WTC11 (cell line): ENCODE data around the gene AP3D1. TPM values are rescaled to one million over a fixed set of nuclear protein-coding genes. Genes with fewer than 3 reads are reported as not detected.

Experiments used
- ATAC-seq: fragments of 200-7000 bp; cut with Tn5 transposase; 2 replicates; pipeline ENCODE4 v1.10.0; 2021; ENCODE audit warnings: mild to moderate bottlenecking, moderate library complexity
- CTCF ChIA-PET: fragments of 300-600 bp; sonication (Branson Sonifier 250); formaldehyde crosslinking; loops from one replicate; lab custom pipeline; 2021; ENCODE audit warnings: antibody characterized with exemption; lab: Charles Lee
- POLR2A ChIA-PET: fragments of 350-600 bp; sonication (Branson Sonifier 250); formaldehyde crosslinking; loops from one replicate; lab custom pipeline; 2021; ENCODE audit warnings: antibody characterized with exemption; lab: Charles Lee
- DNase-seq: peaks from one replicate; pipeline ENCODE4 v3.0.0; 2021; ENCODE audit warnings: low spot score
- H3K27ac Mint-ChIP-seq: 2 replicates; pipeline ENCODE4 v1.8.0; 2021; ENCODE audit warnings: mixed read lengths
- H3K27me3 Mint-ChIP-seq: 2 replicates; pipeline ENCODE4 v1.8.0; 2021; ENCODE audit warnings: low read depth, mild to moderate bottlenecking, moderate library complexity, mixed read lengths
- H3K36me3 Mint-ChIP-seq: 2 replicates; pipeline ENCODE4 v1.8.0; 2021; ENCODE audit warnings: mixed read lengths
- H3K4me1 Mint-ChIP-seq: 2 replicates; pipeline ENCODE4 v1.8.0; 2022; ENCODE audit warnings: mixed read lengths
- H3K4me3 Mint-ChIP-seq: 2 replicates; pipeline ENCODE4 v1.8.0; 2021; ENCODE audit warnings: mild to moderate bottlenecking, moderate library complexity, mixed read lengths
- H3K9me3 Mint-ChIP-seq: 2 replicates; pipeline ENCODE4 v1.8.0; 2021; ENCODE audit warnings: mixed read lengths
- ATF1 ChIP-seq: sonication (generic); formaldehyde crosslinking; IDR thresholded peaks from 2 replicates; pipeline ENCODE4 v1.8.1; 2023; ENCODE audit warnings: mild to moderate bottlenecking, moderate library complexity, missing genetic modification reagents
- ETV6 ChIP-seq: sonication (generic); formaldehyde crosslinking; IDR thresholded peaks from 2 replicates; pipeline ENCODE4 v1.8.1; 2022; ENCODE audit warnings: mild to moderate bottlenecking, missing genetic modification reagents
- IRF1 ChIP-seq: sonication (generic); formaldehyde crosslinking; IDR thresholded peaks from 2 replicates; pipeline ENCODE4 v1.8.0; 2023; ENCODE audit warnings: missing genetic modification reagents
- MYBL2 ChIP-seq: sonication (generic); formaldehyde crosslinking; IDR thresholded peaks from 2 replicates; pipeline ENCODE4 v1.8.1; 2023; ENCODE audit warnings: mild to moderate bottlenecking, moderate library complexity, missing genetic modification reagents
- NR2C2 ChIP-seq: sonication (generic); formaldehyde crosslinking; IDR thresholded peaks from 2 replicates; pipeline ENCODE4 v1.8.0; 2022; ENCODE audit warnings: mild to moderate bottlenecking, missing genetic modification reagents
- RELA ChIP-seq: sonication (generic); formaldehyde crosslinking; IDR thresholded peaks from 2 replicates; pipeline ENCODE4 v1.8.1; 2022; ENCODE audit warnings: missing genetic modification reagents, mild to moderate bottlenecking, borderline replicate concordance
- RORB ChIP-seq: fragments of 250-450 bp; sonication (Bioruptor Pico); IDR thresholded peaks from 2 replicates; pipeline ENCODE4 v1.9.0; 2021; ENCODE audit warnings: mild to moderate bottlenecking
- TP53 ChIP-seq: sonication (generic); formaldehyde crosslinking; IDR thresholded peaks from 2 replicates; pipeline ENCODE4 v1.8.1; 2023; ENCODE audit warnings: mild to moderate bottlenecking, missing genetic modification reagents
- ZNF121 ChIP-seq: sonication (generic); formaldehyde crosslinking; IDR thresholded peaks from 2 replicates; pipeline ENCODE4 v1.8.0; 2023; ENCODE audit warnings: missing genetic modification reagents
- ZNF219 ChIP-seq: sonication (generic); formaldehyde crosslinking; IDR thresholded peaks from 2 replicates; pipeline ENCODE4 v1.8.0; 2023; ENCODE audit warnings: missing genetic modification reagents, mild to moderate bottlenecking, borderline replicate concordance
- ZNF416 ChIP-seq: fragments of 250-450 bp; sonication (Bioruptor Pico); IDR thresholded peaks from 2 replicates; pipeline ENCODE4 v1.9.0; 2021; ENCODE audit warnings: mild to moderate bottlenecking, inconsistent platforms
- ZNF671 ChIP-seq: fragments of 250-450 bp; sonication (Bioruptor Pico); IDR thresholded peaks from 2 replicates; pipeline ENCODE4 v1.8.0; 2021; ENCODE audit warnings: mild to moderate bottlenecking
- total RNA-seq: library from RNA; stranded (reverse); gene quantifications from 3 replicates; pipeline ENCODE4 v1.2.3, GENCODE V29; 2021
- TF ChIP-seq, protein P1 (sequence below): fragments of 200-600 bp; IDR thresholded peaks from 2 replicates; pipeline ENCODE4 v1.8.0; 2022; ENCODE audit warnings: antibody characterized with exemption
- TF ChIP-seq, protein P2 (sequence below): sonication (generic); formaldehyde crosslinking; IDR thresholded peaks from 2 replicates; pipeline ENCODE4 v1.8.1; 2022; ENCODE audit warnings: mild to moderate bottlenecking, missing genetic modification reagents, moderate library complexity, borderline replicate concordance
- TF ChIP-seq, protein P3 (sequence below): sonication (generic); formaldehyde crosslinking; IDR thresholded peaks from 2 replicates; pipeline ENCODE4 v1.8.1; 2022; ENCODE audit warnings: missing genetic modification reagents, borderline replicate concordance
- TF ChIP-seq, protein P4 (sequence below): fragments of 250-450 bp; sonication (Bioruptor Pico); IDR thresholded peaks from 2 replicates; pipeline ENCODE4 v1.9.0; 2021; ENCODE audit warnings: mild to moderate bottlenecking
- TF ChIP-seq, protein P5 (sequence below): fragments of 250-450 bp; sonication (Bioruptor Pico); IDR thresholded peaks from 2 replicates; pipeline ENCODE4 v1.9.0; 2021; ENCODE audit warnings: mild to moderate bottlenecking, borderline replicate concordance
- TF ChIP-seq, protein P6 (sequence below): sonication (generic); formaldehyde crosslinking; IDR thresholded peaks from 2 replicates; pipeline ENCODE4 v1.8.0; 2023; ENCODE audit warnings: missing genetic modification reagents, mild to moderate bottlenecking, borderline replicate concordance

The AP3D1 gene
- total RNA-seq, 1 experiment from 2014 or later: 190 TPM

DNA sequence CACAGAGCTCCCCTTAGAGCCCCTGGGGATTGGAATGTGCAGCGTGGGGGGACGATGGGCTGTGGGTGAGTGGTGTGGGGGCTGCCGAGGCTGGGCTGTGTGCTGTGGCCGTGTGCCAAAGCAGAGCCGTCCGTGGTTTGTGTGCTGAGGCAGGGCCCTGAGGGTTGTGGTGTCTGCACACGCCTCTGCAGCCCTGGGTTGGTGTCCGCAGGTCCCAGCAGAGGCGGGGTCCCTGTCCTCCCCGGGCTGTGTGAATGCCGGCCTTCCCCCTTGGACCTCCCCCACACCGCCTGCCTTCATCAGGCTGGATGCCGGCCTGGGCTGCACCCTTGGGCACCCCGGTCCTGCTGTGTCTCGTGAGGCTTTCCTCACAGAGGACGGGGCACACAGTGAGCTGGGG lies 38.5 kb upstream of the AP3D1 start (continued):
- no peak for TF ChIP-seq ATF1
- TF ChIP-seq, protein P1, sequence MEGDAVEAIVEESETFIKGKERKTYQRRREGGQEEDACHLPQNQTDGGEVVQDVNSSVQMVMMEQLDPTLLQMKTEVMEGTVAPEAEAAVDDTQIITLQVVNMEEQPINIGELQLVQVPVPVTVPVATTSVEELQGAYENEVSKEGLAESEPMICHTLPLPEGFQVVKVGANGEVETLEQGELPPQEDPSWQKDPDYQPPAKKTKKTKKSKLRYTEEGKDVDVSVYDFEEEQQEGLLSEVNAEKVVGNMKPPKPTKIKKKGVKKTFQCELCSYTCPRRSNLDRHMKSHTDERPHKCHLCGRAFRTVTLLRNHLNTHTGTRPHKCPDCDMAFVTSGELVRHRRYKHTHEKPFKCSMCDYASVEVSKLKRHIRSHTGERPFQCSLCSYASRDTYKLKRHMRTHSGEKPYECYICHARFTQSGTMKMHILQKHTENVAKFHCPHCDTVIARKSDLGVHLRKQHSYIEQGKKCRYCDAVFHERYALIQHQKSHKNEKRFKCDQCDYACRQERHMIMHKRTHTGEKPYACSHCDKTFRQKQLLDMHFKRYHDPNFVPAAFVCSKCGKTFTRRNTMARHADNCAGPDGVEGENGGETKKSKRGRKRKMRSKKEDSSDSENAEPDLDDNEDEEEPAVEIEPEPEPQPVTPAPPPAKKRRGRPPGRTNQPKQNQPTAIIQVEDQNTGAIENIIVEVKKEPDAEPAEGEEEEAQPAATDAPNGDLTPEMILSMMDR: no peak

GRCh38 chr19:2188708-2189385 lies 37.5 kb upstream of the AP3D1 start:
- POLR2A ChIA-PET: no interaction called here
- no peaks in the 10 kb centered on the region for H3K9me3 Mint-ChIP-seq
- H3K27ac Mint-ChIP-seq: peak overlapping the region; percentile 57; the same call in 1 of the 2 replicates
- TF ChIP-seq ZNF671 (CRISPR knock-in tag): no peak
- no peak for TF ChIP-seq MYBL2 (CRISPR knock-in tag)
- TF ChIP-seq ZNF219: no peak
- no peak for TF ChIP-seq IRF1 (CRISPR knock-in tag)
- no peaks in the 10 kb centered on the region for H3K27me3 Mint-ChIP-seq
- ATAC-seq: no peak
- no peak overlapping the region for H3K4me3 Mint-ChIP-seq
- H3K36me3 Mint-ChIP-seq: peaks cover 48% of the 10 kb centered on the region
- CTCF ChIA-PET: interaction anchor here (2.9 kb wide), 1 partner anchor 10 kb away, joined by 13 read pairs; no protein-coding TSS in a partner anchor
- no peaks in the 10 kb centered on the region for H3K4me1 Mint-ChIP-seq
- DNase-seq: no peak

DNA sequence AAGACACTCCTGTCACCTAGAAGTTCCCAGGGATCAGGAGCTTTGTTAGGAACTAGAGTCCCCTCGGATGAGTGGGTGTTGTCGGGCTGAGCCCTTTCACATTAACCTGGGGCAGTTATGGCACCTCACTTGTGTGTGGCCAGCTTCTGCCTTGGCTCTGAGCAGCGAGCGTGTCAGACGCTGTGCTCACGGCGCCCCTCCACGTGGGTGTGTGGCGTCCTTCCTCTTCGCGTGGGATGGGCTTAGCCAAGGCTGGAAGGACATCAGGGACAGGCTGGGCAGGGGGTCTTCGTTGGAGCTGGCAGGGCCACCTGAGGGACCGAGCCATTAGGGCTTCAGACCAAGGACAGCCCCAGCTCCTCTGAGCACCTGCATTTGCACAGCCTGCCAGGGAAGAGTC lies 35.8 kb upstream of the AP3D1 start:
- Mint-ChIP-seq H3K27me3 (no peaks in the 10 kb centered on the region), H3K36me3 (peaks cover 38% of the 10 kb centered on the region), H3K27ac (peak overlapping the region; percentile 56), H3K4me1 (no peaks in the 10 kb centered on the region), H3K9me3 (no peaks in the 10 kb centered on the region), H3K4me3 (no peak overlapping the region)
- TF ChIP-seq NR2C2 (CRISPR knock-in tag) (no peak), TP53 (CRISPR knock-in tag) (no peak), ETV6 (no peak), ZNF121 (CRISPR knock-in tag) (no peak), RORB (CRISPR knock-in tag) (no peak), ZNF219 (no peak), ZNF416 (CRISPR knock-in tag) (no peak), RELA (no peak), ZNF671 (CRISPR knock-in tag) (no peak)
- TF ChIP-seq, protein P2, sequence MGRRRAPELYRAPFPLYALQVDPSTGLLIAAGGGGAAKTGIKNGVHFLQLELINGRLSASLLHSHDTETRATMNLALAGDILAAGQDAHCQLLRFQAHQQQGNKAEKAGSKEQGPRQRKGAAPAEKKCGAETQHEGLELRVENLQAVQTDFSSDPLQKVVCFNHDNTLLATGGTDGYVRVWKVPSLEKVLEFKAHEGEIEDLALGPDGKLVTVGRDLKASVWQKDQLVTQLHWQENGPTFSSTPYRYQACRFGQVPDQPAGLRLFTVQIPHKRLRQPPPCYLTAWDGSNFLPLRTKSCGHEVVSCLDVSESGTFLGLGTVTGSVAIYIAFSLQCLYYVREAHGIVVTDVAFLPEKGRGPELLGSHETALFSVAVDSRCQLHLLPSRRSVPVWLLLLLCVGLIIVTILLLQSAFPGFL (CRISPR knock-in tag): no peak
- TF ChIP-seq, protein P3, sequence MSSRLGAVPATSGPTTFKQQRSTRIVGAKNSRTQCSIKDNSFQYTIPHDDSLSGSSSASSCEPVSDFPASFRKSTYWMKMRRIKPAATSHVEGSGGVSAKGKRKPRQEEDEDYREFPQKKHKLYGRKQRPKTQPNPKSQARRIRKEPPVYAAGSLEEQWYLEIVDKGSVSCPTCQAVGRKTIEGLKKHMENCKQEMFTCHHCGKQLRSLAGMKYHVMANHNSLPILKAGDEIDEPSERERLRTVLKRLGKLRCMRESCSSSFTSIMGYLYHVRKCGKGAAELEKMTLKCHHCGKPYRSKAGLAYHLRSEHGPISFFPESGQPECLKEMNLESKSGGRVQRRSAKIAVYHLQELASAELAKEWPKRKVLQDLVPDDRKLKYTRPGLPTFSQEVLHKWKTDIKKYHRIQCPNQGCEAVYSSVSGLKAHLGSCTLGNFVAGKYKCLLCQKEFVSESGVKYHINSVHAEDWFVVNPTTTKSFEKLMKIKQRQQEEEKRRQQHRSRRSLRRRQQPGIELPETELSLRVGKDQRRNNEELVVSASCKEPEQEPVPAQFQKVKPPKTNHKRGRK (CRISPR knock-in tag): no peak
- TF ChIP-seq, protein P4, sequence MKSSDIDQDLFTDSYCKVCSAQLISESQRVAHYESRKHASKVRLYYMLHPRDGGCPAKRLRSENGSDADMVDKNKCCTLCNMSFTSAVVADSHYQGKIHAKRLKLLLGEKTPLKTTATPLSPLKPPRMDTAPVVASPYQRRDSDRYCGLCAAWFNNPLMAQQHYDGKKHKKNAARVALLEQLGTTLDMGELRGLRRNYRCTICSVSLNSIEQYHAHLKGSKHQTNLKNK (CRISPR knock-in tag): no peak
- TF ChIP-seq, protein P5, sequence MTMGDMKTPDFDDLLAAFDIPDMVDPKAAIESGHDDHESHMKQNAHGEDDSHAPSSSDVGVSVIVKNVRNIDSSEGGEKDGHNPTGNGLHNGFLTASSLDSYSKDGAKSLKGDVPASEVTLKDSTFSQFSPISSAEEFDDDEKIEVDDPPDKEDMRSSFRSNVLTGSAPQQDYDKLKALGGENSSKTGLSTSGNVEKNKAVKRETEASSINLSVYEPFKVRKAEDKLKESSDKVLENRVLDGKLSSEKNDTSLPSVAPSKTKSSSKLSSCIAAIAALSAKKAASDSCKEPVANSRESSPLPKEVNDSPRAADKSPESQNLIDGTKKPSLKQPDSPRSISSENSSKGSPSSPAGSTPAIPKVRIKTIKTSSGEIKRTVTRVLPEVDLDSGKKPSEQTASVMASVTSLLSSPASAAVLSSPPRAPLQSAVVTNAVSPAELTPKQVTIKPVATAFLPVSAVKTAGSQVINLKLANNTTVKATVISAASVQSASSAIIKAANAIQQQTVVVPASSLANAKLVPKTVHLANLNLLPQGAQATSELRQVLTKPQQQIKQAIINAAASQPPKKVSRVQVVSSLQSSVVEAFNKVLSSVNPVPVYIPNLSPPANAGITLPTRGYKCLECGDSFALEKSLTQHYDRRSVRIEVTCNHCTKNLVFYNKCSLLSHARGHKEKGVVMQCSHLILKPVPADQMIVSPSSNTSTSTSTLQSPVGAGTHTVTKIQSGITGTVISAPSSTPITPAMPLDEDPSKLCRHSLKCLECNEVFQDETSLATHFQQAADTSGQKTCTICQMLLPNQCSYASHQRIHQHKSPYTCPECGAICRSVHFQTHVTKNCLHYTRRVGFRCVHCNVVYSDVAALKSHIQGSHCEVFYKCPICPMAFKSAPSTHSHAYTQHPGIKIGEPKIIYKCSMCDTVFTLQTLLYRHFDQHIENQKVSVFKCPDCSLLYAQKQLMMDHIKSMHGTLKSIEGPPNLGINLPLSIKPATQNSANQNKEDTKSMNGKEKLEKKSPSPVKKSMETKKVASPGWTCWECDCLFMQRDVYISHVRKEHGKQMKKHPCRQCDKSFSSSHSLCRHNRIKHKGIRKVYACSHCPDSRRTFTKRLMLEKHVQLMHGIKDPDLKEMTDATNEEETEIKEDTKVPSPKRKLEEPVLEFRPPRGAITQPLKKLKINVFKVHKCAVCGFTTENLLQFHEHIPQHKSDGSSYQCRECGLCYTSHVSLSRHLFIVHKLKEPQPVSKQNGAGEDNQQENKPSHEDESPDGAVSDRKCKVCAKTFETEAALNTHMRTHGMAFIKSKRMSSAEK (CRISPR knock-in tag): no peak
- TF ChIP-seq, protein P6, sequence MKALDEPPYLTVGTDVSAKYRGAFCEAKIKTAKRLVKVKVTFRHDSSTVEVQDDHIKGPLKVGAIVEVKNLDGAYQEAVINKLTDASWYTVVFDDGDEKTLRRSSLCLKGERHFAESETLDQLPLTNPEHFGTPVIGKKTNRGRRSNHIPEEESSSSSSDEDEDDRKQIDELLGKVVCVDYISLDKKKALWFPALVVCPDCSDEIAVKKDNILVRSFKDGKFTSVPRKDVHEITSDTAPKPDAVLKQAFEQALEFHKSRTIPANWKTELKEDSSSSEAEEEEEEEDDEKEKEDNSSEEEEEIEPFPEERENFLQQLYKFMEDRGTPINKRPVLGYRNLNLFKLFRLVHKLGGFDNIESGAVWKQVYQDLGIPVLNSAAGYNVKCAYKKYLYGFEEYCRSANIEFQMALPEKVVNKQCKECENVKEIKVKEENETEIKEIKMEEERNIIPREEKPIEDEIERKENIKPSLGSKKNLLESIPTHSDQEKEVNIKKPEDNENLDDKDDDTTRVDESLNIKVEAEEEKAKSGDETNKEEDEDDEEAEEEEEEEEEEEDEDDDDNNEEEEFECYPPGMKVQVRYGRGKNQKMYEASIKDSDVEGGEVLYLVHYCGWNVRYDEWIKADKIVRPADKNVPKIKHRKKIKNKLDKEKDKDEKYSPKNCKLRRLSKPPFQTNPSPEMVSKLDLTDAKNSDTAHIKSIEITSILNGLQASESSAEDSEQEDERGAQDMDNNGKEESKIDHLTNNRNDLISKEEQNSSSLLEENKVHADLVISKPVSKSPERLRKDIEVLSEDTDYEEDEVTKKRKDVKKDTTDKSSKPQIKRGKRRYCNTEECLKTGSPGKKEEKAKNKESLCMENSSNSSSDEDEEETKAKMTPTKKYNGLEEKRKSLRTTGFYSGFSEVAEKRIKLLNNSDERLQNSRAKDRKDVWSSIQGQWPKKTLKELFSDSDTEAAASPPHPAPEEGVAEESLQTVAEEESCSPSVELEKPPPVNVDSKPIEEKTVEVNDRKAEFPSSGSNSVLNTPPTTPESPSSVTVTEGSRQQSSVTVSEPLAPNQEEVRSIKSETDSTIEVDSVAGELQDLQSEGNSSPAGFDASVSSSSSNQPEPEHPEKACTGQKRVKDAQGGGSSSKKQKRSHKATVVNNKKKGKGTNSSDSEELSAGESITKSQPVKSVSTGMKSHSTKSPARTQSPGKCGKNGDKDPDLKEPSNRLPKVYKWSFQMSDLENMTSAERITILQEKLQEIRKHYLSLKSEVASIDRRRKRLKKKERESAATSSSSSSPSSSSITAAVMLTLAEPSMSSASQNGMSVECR: no peak
- ATAC-seq: no peak
- ChIA-PET CTCF (interaction anchor here (0.6 to 2.6 kb wide), 6 partner anchors 12 to 611 kb away, joined by 3 to 18 read pairs (median 3); no protein-coding TSS in a partner anchor), POLR2A (no interaction called here)
- no peak for DNase-seq
